Peyer's patch (tissue), 4 donors: Measurements from ENCODE around the gene KIF21B. TPM values are rescaled to one million over a fixed set of nuclear protein-coding genes. Genes with fewer than 3 reads are reported as not detected.
"Not testable (repeated sequence)": the region's sequence is repeated elsewhere in the genome, so short reads cannot be mapped to it uniquely, and the experiment has no call there.

Experiments used
- DNase-seq, 3 donors: peaks; one replicate each; pipeline ENCODE4 v3.0.0-alpha.2; 2017 to 2019
- H3K27ac ChIP-seq, 4 donors: fragments of 200-600 bp; sonication (generic); one replicate each; pipeline ENCODE4 v1.5.1; 2016 to 2019
- H3K27me3 ChIP-seq, 2 donors: fragments of 200-600 bp; sonication (generic); one replicate each; pipeline ENCODE4 v1.5.1; 2019
- H3K36me3 ChIP-seq, 3 donors: fragments of 200-600 bp; sonication (generic); one replicate each; pipeline ENCODE4 v1.5.1; 2016 to 2019
- H3K4me1 ChIP-seq, 4 donors: fragments of 200-600 bp; sonication (generic); one replicate each; pipeline ENCODE4 v1.5.1; 2016 to 2019
- H3K4me3 ChIP-seq, 4 donors: fragments of 200-600 bp; sonication (generic); 1 replicate in 3 of 4; 2 replicates in 1 of 4; pipeline ENCODE4 v1.5.1; 2016 to 2019; ENCODE audit warnings: mild to moderate bottlenecking in 1 of 4
- H3K9me3 ChIP-seq, 4 donors: fragments of 200-600 bp; sonication (generic); one replicate each; pipeline ENCODE4 v1.5.1; 2016 to 2019; ENCODE audit warnings: mild to moderate bottlenecking in 1 of 4
- CTCF ChIP-seq, 6 experiments: fragments of 450-650 bp in 4 of 6; fragments of 200-600 bp in 2 of 6; sonication (generic) in 1 of 6; IDR thresholded peaks; one replicate each; pipeline ENCODE4 v1.5.1; 2017 to 2019; ENCODE audit warnings: antibody characterized with exemption in 6 of 6, mild to moderate bottlenecking in 3 of 6, moderate library complexity in 1 of 6
- POLR2A ChIP-seq, 2 donors: fragments of 450-650 bp; IDR thresholded peaks; one replicate each; pipeline ENCODE4 v1.5.1; 2017; ENCODE audit warnings: antibody characterized with exemption in 2 of 2, mild to moderate bottlenecking in 2 of 2, moderate library complexity in 2 of 2
- total RNA-seq, 4 donors: library from RNA; depleted of rRNA; stranded (reverse); fragments of >200 nt; gene quantifications; one replicate each; pipeline ENCODE4 v1.1.0, GENCODE V29; 2016

Gene KIF21B
- total RNA-seq, 4 donors from 2014 or later: 6.7 to 19.0 (median 13.3) TPM

GRCh38 chr1:200963076-200963475 is 60.4 kb downstream of the KIF21B start:
- DNase-seq: no peak
- TF ChIP-seq CTCF (IDR thresholded peaks at IDR 0.05) (no peak), POLR2A (IDR thresholded peaks at IDR 0.05) (no peak)
- peaks cover 0 to 25% (median 0%) of the 10 kb centered on the region in 3 donors for H3K36me3 ChIP-seq
- H3K4me3 ChIP-seq: no peak overlapping the region
- no peaks in the 10 kb centered on the region for H3K27me3 ChIP-seq
- no peaks in the 10 kb centered on the region for H3K9me3 ChIP-seq
- H3K27ac ChIP-seq: no peak overlapping the region
- H3K4me1 ChIP-seq: no peaks in the 10 kb centered on the region

GRCh38 chr1:200962631-200963030 is 60.9 kb downstream of the KIF21B start:
- H3K27ac ChIP-seq: no peak overlapping the region
- no peaks in the 10 kb centered on the region for H3K27me3 ChIP-seq
- no peak overlapping the region for H3K4me3 ChIP-seq
- H3K9me3 ChIP-seq: no peaks in the 10 kb centered on the region
- TF ChIP-seq POLR2A (IDR thresholded peaks at IDR 0.05) (no peak), CTCF (IDR thresholded peaks at IDR 0.05) (no peak)
- peak in 1 of 3 donors; percentile 2 for DNase-seq
- H3K4me1 ChIP-seq: no peaks in the 10 kb centered on the region
- peaks cover 0 to 30% (median 0%) of the 10 kb centered on the region in 3 donors for H3K36me3 ChIP-seq

- H3K27ac ChIP-seq, H3K4me3 ChIP-seq, H3K27me3 ChIP-seq, H3K9me3 ChIP-seq, H3K4me1 ChIP-seq: not testable (repeated sequence)
- peak in 1 of 3 donors; percentile 19 for DNase-seq
- H3K36me3 ChIP-seq: peaks cover 0 to 35% (median 0%) of the 10 kb centered on the region in 3 donors
Measured at GRCh38 chr1:200962151-200962550, 61.4 kb downstream of the KIF21B start.

GRCh38 chr1:200960948-200961340 is 62.6 kb downstream of the KIF21B start:
- H3K36me3 ChIP-seq: peaks cover 0 to 34% (median 0%) of the 10 kb centered on the region in 3 donors
- no peak overlapping the region for H3K27ac ChIP-seq
- H3K4me3 ChIP-seq: no peak overlapping the region
- H3K27me3 ChIP-seq: no peaks in the 10 kb centered on the region
- TF ChIP-seq CTCF (IDR thresholded peaks at IDR 0.05) (no peak), POLR2A (IDR thresholded peaks at IDR 0.05) (no peak)
- no peaks in the 10 kb centered on the region for H3K4me1 ChIP-seq
- peak in 1 of 3 donors; percentile 30 for DNase-seq
- H3K9me3 ChIP-seq: no peaks in the 10 kb centered on the region

DNA sequence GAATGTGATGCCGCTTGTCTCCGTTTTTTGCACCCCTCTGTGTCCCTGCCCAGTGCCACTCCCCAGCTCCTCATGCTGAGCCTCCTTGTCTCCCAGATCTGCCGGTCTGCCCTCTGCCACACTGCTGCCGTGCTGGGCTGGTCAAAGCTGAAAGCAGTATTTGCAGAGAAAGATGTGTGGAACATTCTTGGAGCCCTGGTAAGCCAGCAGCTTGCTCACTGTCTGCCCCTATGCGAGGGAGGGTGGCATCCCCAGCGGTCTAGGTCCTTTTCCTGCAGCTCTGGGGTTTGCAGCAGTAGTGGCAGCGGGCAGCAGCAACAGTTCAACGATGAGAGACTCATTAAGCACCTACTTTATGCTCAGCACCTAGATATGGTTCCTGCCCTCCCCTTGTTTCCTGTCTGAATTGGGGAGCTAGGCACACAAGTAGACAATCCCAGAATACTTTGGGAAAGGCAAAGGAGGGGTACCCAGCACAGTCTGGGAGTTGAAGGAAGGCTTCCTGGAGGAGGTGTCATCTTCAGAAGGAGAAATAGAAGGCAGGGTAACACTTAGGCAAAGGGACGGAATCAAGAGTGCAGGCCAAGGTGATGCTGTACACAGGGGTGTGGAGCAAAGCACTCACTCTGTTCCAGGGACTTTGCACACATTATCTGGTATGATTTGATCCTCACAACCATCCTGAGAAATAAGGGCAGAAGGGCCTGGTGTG is 63.1 kb downstream of the KIF21B start:
- Histone ChIP-seq H3K9me3 (no peaks in the 10 kb centered on the region), H3K27me3 (no peaks in the 10 kb centered on the region), H3K27ac (no peak overlapping the region), H3K36me3 (peaks cover 0 to 28% (median 0%) of the 10 kb centered on the region in 3 donors), H3K4me3 (no peak overlapping the region), H3K4me1 (no peaks in the 10 kb centered on the region)
- peak in 1 of 3 donors; percentile 17 for DNase-seq
- no peak for TF ChIP-seq POLR2A (IDR thresholded peaks at IDR 0.05)

DNA sequence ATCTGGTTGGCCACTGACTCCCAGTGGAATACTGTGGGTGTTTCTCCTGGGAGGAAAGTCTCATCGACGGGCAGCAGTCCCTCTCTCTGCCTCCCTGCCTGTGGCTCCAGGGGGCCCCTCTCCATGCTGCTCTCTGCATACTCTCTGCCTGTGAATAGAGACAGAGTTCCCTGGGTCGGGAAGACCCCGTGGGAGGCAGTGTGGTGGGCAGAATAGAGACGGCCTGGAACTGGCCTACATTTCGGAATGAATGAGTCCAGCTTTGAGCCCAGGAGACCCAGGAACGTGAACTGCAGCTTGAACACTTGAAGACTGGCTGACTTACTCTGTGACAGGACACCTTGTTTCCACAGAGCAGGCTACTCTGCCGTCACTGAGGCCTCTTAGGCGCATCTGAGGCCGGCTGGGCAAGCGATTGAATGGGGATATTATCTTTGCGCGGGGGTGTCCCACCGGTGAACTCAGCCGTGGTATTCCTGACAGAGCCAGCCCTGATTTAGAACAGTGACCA is 64.0 kb downstream of the KIF21B start:
- Histone ChIP-seq H3K27me3 (no peaks in the 10 kb centered on the region), H3K4me3 (no peak overlapping the region), H3K9me3 (no peaks in the 10 kb centered on the region), H3K36me3 (peaks cover 0 to 22% (median 0%) of the 10 kb centered on the region in 3 donors), H3K4me1 (no peaks in the 10 kb centered on the region), H3K27ac (no peak overlapping the region)
- TF ChIP-seq POLR2A (IDR thresholded peaks at IDR 0.05) (no peak), CTCF (IDR thresholded peaks at IDR 0.05) (no peak)
- peak in 1 of 3 donors; percentile 10 for DNase-seq
